GM19193 (cell line): ENCODE measurements around the gene SKIL.

Source experiments
- POLR2A ChIP-seq: IDR thresholded peaks from 4 replicates; pipeline ENCODE4 v1.6.1; 2011; ENCODE audit not compliant: insufficient read depth, insufficient read length; ENCODE audit errors: extremely low read depth

Gene SKIL

DNA sequence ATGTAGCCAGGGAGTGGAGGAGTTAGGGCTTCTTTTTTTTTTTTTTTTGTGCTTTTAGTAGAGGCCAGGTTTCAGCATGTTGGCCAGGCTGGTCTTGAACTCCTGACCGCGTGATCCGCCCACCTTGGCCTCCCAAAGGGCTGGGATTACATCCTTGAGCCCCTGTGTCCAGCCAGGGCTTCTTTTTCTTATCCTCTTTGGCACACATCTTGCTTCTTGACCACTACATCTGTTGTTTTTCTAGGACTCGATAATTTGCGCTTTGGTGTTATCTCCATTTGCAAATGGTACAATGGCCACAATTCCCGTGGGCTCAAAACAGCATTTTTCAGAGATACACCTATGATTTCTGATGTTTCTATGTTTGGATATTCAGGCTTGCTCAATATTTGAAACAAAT lies 4.2 kb downstream of the SKIL start:
- TF ChIP-seq POLR2A, result no peak

DNA sequence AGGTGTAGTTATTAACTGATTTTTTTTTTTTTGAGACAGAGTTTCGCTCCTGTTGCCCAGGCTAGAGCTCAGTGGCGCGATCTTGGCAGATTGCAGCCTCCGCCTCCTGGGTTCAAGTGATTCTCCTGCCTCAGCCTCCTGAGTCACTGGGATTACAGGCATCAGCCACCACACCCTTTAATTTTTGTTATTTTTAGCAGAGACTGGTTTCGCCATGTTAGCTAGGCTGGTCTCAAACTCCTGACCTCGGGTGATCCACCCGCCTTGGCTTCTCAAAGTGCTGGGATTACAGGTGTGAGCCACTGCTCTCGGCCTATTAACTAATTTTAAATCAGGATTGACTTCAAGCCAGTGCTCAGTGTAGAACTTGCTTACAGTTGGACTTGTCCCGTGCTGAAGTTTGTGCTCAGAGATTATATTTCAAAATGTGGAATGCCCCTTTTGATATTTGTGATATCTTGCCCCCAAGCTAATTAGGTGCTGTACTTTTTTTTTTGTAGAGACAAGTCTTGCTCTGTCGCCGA lies 6.0 kb downstream of the SKIL start:
- TF ChIP-seq POLR2A, result no peak

DNA sequence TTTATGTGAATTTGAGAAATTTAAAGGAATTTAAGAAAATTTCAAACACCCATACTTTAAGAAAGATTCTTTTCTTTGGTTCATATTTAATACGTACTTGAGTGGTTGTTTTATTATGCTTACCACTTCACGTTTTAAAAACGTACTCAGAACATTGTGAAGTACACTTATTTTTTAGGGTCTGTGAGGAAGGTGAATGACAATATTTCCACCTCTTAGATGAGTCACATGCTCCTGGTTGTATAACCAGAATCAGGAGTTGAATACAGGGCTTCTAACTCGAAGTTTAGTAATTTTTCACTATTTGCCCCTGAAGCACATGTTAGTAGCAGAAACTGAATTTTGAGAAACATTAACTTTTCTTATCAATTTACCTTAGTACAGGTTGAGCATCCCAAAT lies 7.5 kb downstream of the SKIL start:
- TF ChIP-seq POLR2A, result no peak

DNA sequence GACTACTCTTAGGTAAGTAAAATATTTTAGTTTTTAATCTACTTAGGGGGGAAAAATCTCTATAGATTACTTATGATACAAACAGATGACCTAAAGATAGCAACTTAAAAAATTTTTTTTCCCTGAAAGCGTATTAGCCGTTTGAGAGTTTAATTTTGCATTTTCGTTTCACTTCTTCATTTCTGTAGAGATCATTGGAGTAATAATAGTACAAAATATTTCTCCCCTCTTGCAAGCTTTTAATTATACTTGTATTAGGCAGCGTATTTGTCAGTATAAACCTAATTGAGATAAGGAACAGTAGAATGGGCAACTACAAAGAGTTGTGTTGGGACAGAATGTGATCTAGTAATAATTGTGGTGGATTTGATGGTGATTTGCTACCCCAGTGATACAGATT lies 10.3 kb downstream of the SKIL start:
- no peak for TF ChIP-seq POLR2A

DNA sequence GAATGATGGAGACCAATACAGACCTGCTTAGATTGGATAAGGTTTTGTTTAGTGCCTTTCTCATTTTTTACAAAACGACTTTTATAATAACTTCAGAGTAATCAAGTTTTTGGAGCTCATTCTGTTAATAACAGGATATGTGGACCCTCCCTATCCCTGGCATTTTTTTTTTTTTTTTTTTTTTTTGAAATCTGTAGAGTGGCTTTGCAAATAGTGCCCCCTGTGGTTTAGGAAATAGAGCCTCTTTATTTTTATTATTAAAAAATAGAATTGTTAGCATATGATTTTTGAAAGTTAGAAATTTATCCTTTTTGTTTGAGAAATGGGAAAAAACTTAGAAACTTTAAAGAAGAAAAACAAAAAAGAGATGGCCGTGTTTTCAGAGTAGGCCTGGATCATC lies 11.4 kb downstream of the SKIL start:
- no peak for TF ChIP-seq POLR2A

DNA sequence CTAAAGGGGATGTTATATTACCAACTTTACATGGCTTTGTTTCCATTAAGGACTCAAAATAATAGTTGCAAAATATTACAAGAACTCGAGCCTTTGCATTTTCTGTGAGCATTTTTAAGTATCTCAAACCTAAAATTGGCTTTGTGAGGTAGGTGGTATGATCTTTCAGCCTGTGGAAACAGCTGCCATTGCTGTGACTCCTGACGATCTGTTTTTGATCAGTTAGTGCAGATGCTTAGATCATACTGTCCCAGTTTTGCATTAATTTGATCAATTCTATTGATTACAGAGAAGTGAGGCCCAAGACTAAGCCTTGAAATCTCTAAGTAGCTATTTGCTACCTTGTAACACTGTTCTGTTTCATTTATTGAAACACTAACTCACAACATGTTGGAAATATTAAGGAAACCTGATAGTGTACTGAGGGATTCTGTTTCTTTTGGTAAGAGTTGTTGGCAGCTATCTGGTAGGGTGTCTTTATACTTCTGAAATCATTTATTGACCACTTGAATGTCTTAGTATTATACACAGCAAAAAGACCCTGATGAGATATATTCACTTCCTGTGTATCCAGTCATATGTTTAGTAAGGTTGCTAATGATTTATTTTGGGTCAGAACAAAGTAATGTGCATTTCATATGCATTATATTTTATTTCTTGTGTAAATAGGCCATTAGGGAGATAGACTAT lies 14.8 kb downstream of the SKIL start:
- TF ChIP-seq POLR2A, result no peak

DNA sequence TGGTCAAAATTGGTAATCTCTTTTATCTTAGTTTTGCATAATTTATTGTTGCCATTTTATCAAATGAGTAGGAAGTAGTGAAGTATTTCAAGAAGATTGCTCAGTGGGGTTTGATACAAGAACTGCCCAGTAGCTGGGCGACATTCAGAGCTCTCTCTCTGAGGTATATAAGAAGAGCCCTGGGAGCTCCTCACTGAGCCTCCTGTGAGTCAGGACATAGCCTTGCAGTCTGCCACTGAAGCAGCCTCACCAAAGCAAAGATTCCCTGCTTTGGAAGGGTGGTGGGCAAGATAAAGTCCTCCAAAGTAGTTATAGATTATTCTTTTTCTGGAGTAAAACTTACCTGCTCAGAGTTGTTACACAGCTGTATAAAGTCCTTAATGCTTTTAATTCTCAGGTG lies 26.1 kb downstream of the SKIL start:
- TF ChIP-seq POLR2A, result no peak

DNA sequence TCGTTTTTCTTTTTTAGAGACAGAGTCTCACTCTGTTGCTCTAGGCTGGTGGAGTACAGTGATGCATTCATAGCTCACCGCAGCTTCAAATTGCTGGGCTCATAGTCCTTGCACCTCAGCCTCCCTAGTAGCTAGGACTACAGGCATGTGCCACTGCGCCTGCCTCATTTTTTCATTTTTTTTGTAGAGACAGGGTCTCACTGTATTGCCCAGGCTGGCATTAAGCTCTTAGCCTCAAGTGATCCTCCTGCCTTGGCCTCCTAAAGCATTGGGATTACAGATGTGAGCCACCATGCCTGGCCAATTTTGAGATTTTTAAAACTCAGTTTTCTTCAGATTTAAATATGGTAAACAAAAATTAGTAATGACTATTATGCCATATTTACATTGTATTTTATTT lies 29.0 kb downstream of the SKIL start:
- TF ChIP-seq POLR2A, result no peak

DNA sequence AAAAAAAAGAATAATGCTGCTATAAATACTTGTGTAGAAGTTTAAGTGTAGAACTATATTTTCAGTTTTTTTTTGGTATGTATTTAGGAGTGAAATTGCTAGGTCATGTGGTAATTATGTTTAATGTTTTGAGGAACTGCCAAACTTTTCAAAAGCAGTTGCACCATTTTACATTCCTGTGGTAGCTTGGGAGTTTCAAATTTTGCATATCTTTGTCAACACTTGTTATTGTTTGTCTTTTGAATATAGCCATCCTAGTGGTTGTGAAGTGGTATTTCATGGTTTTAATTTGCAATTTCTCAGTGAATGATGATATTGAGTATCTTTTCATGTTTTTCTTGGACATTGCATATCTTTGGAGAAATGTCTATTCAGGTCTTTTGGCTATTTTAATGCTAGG lies 30.4 kb downstream of the SKIL start:
- no peak for TF ChIP-seq POLR2A

DNA sequence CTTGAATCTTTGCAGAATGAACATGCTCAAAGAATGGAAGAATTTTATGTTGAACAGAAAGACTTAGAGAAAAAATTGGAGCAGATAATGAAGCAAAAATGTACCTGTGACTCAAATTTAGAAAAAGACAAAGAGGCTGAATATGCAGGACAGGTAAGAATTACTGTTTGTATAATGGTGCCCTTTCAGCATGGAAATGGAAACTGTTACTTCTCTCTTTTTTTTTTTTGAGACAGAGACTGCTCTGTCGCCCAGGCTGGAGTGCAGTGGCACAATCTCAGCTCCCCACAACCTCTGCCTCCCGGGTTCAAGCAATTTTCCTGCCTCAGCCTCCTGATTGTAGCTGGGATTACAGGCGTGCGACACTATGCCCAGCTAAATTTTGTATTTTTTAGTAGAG lies 33.6 kb downstream of the SKIL start:
- TF ChIP-seq POLR2A, result no peak

DNA sequence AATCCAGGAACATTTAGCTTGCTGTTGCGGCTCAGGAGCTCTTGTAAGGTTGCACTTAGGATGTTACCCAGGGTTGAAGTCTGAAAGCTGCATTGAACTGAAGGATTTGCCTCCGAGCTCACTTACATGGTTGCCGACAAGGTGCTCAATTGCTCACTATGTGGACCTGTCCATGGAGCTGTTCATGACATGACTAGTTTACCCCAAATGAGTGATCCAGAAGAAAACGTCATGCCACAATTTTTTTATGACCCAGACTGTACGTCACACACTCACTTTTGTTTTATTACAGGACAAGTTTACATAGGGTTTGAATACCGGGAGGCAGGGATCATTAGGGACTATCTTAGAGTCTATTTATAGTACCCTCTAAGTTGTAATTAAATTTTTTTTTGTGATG lies 40.2 kb downstream of the SKIL start:
- TF ChIP-seq POLR2A, result no peak

DNA sequence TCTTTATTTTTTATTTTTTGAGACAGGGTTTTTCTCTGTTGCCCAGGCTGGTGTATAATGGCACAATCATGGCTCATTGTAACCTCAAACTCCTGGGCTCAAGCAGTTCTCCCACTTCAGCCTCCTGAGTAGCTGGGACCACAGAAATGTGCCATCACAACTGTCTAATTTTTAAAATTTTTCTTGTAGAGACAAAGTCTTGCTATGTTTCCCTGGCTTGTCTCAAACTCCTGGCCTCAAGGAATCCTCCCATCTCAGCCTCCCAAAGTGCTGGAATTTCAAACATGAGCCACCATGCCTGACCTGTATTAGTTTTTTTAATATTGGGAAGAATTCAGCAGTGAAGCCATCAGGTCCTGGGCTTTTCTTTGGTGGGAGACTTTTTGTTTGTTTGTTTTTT lies 47.6 kb downstream of the SKIL start:
- TF ChIP-seq POLR2A, result no peak

DNA sequence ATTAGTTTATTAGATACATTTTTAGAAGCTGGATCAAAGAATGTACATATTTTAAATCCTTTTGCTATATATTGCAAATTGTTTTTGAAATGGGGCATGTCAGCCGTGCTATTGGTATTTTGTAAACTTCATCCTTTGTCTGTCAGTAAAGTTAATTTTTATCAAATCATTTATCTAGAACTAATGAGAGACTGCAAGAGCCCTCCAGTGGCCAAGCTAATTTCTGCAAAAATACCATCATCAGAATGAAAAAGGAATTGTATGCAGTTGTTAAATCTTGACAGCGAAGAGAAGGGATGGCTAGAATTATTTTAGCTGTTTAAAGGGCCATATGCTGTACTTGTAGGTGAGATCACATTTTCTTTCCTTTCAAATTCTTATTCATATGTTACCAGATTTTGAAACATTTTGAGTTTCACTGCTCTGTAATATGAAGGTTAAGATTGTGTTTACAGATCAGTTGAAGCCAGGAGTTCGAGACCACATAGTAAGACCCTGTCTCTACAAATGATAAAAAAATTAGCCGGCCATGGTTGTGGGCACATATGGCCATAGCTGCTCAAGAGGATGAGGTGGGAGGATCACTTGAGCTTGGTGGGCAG lies 53.0 kb downstream of the SKIL start:
- TF ChIP-seq POLR2A, result no peak

DNA sequence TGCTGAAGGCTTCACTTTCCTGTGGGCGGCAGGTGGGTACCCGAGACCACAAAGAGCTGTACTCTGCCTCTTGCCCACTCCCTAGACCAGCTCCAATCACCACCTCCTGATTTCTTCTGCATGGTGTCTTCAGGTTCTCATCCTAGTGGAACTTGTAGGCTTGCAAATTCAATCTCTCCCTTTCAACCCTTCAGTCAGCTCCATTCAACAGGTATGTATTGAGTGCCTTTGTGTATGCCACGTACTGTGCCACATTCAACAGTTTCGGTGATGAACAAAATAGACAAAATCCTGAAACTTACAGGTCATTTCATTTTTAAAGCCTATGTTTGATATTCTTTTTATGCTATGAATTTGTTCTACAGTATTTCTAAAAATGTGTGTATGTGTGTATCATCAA lies 55.8 kb downstream of the SKIL start:
- no peak for TF ChIP-seq POLR2A

DNA sequence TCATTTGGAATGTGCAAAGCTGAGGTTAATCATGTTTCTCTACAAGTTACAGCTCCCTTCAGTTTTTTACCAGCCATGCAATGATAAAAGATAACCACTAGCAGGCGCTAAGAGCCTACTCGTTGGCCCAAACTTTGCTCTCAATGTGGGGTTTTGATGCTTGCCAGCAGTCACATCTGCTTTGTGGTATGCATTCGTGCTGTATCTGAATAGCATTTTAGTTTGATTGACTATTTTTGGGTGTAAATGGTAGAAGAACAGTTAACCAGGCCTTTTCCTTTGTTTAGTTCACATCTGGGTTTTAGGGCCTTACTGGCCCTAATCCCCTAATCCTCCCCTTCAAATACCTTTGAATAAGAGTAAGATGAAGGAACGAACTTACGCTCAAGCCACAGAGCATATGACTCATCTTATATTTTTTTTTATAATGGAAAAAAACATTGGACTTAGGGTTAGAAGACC lies 56.7 kb downstream of the SKIL start:
- TF ChIP-seq POLR2A, result no peak

DNA sequence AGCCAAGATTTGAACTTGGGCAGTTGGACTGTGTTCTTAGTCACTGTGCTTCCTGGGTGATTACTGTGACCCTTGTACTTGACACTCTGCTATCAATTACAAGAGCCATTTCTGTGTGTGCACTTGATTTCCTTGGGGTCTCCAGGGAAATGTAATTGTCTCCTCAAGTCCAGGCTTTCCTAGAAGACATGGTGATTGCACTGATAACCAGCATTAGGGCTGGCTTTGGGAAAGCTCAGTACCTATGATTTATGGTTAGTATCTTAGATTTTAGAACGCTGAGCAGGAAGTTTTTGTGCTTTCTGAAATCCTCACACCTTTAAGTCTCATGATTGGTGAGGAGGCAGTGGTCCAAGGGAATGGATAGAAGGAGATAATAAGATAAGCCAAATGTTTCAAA lies 59.6 kb downstream of the SKIL start:
- no peak for TF ChIP-seq POLR2A

DNA sequence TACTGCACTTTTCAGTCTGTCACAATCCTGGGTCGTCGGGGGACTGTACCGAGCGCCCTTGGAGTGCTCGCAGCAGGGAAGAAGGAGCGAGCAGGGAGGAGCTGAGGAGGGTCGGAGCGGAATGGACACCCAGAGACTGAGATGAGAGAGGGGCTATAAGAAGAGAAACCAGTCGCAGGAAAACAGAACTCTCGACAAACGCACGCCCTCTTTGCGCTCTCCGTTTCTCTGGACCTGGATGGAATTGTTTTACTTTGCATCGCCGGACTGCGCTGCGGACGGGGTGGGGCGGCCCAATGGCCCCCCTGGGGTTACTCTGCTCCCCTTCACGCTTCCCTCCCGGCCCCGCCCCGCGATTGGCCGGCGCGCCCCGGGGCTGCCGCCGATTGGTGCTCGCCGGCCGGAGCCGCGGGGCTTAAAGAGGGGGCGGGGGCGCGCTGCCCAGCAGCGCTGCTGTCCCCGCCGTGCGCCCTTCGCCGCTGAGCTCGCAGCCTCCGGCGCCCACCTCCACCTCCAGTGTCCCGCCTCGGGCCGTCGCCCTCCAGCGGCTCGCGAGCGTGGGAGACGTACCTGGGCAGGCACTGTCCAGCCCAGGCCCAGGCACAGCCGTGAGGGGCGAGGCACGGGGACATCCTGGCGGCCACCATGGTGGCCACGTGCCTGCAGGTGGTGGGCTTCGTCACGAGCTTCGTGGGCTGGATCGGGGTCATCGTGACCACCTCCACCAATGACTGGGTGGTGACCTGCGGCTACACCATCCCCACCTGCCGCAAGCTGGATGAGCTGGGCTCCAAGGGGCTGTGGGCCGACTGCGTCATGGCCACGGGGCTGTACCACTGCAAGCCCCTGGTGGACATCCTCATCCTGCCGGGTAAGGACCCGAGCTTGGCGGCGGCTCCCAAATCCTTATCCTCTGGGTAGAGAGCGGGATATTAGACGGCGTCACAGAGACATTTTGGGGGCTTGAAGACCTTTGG lies 61.2 kb downstream of the SKIL start, which contains the start of gene CLDN11:
Gene CLDN11, plus strand, starts transcription at position 447 of the 977 bp plus-strand sequence. Its CDS starts 199 bp downstream, at position 646.
- no peak for TF ChIP-seq POLR2A
